IPS-18c (cell line): ENCODE data around the gene TTC23.

Source experiments
- H3K4me3 ChIP-seq: 2 replicates; pipeline ENCODE4 v1.7.0; 2013; ENCODE audit warnings: low read depth, mild to moderate bottlenecking, low read length, moderate library complexity; ENCODE audit not compliant: insufficient read depth
- H3K9me3 ChIP-seq: one replicate; pipeline ENCODE4 v1.6.1; 2013; ENCODE audit warnings: mild to moderate bottlenecking, low read length, moderate library complexity; ENCODE audit not compliant: control insufficient read depth, insufficient read depth

Gene TTC23, protein sequence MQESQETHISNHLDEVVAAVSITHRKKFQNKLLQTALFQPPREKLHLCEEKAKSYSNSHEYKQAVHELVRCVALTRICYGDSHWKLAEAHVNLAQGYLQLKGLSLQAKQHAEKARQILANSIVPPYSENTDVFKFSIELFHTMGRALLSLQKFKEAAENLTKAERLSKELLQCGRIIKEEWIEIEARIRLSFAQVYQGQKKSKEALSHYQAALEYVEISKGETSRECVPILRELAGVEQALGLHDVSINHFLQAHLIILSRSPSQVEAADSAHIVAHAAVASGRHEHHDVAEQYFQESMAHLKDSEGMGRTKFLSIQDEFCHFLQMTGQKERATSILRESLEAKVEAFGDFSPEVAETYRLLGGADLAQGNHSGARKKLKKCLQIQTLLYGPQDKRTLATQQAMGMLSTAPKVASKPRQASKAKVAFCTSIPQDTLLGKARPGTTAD

DNA sequence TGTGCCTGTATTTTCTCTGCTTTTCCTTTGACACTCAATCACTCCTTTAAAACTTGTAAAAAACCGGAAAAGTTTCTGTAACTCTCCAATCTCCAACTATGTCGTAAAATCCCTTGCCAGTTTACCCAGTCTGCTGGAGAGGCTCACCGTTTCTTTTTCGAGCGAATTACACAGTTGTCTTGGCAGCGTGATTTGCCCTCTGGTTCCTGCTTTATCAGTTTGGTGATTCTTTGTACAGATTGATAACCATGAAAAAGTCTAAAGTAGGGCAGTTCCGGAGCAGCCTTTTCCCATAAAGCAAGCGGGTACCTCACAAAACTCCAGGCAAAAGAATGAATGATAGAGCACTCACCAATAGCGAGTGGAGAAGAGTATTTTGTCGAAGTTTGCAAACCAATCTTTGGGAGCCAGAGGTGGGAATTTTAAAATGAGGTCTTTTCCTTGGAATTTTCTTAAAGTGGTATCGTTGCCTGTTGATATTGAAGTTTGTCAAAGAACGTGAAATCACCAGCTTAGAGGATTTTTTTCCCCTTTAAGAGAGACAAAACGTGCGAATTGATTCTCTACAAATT lies at the start of gene TTC23:
TSS of gene TTC23 (minus strand) at position 312 of the 572 bp plus-strand sequence. CDS start 20,869 bp downstream, outside the sequence.
- H3K9me3 ChIP-seq = no peaks in the 10 kb centered on the region
- H3K4me3 ChIP-seq = peak within 1 kb of the TSS; percentile 92

DNA sequence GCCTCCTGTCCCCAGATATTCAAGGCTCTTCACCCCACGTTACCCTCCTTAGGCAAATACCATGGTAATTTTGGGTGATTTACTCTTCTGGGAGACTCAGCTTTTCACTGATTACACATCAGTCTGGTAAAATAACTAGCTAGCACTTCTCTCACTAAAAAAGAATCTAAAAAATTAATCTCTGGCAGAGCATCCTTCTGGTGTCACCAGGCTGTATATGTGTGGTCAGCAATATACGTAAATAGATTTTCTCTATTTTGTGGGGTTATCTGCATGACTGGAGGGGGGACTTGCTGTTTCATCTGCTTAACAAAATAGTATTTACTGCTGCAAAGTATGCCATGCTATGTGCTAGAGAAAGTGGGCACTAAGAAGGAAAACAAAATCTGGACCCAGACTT lies 47.0 kb upstream of the TTC23 start:
- no peak overlapping the region for H3K4me3 ChIP-seq
- H3K9me3 ChIP-seq = no peaks in the 10 kb centered on the region

- Histone ChIP-seq H3K4me3 (no peak overlapping the region), H3K9me3 (no peaks in the 10 kb centered on the region)
Measured at GRCh38 chr15:99295840-99296239, 46.5 kb upstream of the TTC23 start.

DNA sequence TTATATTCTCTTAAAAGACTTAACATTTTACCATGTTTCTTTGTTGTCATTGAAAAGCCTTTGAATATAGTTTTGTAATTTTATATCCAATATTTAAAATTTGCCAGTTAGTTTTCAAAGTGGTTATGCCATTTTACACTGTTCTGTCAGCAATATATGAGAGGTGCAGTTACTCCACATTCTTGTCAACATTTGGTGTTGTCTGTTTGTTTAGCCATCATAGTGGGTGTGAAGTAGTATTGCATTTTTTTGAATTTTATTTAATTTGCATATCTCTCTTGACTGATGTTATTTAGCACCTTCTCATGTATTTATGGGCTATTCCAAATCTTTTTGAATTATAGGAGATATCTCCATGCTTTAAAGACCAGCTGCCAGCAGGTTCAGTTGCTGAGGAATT lies 42.3 kb upstream of the TTC23 start:
- Histone ChIP-seq H3K4me3 (no peak overlapping the region), H3K9me3 (no peaks in the 10 kb centered on the region)

DNA sequence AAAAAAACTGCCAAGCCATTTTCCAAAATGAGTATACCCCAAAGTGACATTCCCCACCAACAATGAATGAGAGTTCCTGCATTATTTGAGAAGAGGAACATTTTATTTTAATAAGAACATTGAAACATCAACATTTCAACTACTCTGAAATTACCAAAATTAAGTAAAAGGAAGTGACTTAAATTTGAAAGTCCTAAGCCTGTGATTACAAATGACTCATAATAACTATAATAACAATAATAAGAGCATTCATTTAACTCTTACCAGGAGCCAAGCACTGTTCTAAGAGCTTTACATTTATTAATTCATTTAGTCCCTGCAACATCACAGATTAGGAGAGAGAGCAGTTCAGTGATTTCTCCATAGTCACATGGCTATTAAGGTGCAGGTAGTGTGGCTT lies 34.3 kb upstream of the TTC23 start:
- no peaks in the 10 kb centered on the region for H3K9me3 ChIP-seq
- H3K4me3 ChIP-seq = no peak overlapping the region

GRCh38 chr15:99282586-99282985 lies 33.2 kb upstream of the TTC23 start:
- H3K9me3 ChIP-seq = no peaks in the 10 kb centered on the region
- no peak overlapping the region for H3K4me3 ChIP-seq

DNA sequence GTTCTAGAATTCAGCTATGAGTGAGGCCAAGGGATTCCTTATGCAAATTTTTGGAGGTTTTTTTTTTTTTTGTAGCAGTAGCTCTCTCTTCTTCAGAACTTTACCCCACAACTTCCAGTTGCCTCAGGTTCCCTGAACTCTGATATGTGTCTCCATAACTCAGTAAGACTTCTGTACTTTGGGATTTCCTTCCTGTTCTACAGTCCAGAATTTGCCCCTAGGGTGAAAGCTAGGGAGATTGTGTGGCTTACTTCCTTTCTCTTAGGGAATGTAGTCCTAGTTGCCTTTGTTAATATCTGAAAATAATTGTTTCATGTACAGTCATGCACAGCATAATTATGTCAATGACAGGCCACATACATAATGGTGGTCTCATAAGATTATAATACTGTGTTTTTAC lies 32.7 kb upstream of the TTC23 start:
- Histone ChIP-seq H3K4me3 (no peak overlapping the region), H3K9me3 (no peaks in the 10 kb centered on the region)

- H3K9me3 ChIP-seq = no peaks in the 10 kb centered on the region
- no peak overlapping the region for H3K4me3 ChIP-seq
Measured at GRCh38 chr15:99279827-99280226, 30.4 kb upstream of the TTC23 start.

GRCh38 chr15:99279290-99279689 lies 29.9 kb upstream of the TTC23 start:
- Histone ChIP-seq H3K4me3 (no peak overlapping the region), H3K9me3 (no peaks in the 10 kb centered on the region)

DNA sequence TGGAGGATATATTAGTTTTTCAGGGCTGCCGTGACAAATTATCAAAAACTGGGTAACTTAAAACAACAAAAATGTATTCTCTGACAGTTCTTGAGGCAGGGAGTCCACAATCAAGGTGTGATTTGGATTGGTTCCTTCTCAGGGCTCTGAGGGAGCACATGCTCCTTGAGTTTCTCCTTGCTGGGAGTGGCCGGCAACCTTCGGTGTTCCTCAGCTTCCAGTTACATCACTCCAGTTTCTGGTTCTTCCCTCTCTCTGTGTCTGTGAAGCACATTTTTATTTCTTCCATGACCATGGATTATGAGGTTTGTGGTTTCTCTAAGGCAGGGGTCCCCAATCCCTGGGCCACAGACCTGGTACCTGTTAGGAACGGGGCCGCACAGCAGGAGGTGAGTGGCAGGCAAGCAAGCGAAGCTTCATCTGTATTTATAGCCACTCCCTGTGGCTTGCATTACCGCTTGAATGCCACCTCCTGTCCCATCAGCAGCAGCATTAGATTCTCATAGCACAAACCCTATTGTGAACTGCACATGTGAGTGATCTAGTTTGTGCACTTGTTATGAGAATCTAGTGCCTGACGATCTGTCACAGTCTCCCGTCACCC lies 26.2 kb upstream of the TTC23 start:
- Histone ChIP-seq H3K4me3 (no peak overlapping the region), H3K9me3 (no peaks in the 10 kb centered on the region)

- Histone ChIP-seq H3K9me3 (no peaks in the 10 kb centered on the region), H3K4me3 (no peak overlapping the region)
Measured at GRCh38 chr15:99275061-99275460, 25.7 kb upstream of the TTC23 start.

DNA sequence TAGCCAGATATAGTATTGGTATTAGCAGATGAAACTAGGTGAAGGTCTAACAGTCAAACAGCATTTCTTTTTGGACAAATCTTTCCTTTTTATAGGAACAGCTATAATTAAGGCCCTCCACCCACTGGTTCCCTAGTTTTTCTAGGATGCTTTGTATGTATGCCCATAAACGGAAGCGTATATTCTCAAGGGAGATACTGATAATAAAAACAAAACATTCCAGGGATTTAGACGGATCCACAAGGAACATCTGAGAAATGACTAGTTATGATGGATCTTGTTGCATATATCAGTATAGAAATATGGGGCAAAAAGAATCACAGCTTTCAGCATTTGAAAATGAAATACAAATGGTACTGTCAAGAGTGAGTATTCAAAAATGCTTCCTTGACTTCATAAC lies 24.4 kb upstream of the TTC23 start:
- Histone ChIP-seq H3K9me3 (no peaks in the 10 kb centered on the region), H3K4me3 (no peak overlapping the region)

- Histone ChIP-seq H3K9me3 (no peaks in the 10 kb centered on the region), H3K4me3 (no peak overlapping the region)
Measured at GRCh38 chr15:99268431-99268830, 19.1 kb upstream of the TTC23 start.

DNA sequence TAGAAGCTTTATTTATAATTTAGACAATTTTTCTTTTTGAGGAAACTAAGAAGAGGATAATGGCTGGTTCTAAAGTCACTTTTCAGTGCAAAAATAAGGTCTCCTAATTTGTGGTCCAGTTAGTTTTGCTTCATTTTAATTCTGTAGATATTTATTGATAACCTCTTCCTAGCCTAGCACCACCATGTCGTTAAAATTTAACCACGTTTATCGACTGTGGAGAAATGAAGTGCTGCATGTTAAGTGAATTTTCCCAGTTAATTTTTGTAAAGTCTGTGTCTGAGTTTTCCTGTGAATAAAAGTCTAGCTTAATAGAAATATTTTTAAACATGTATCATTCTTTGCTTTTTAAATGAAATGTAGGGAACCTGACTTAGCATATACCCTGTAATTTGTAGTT lies 18.6 kb upstream of the TTC23 start:
- Histone ChIP-seq H3K9me3 (no peaks in the 10 kb centered on the region), H3K4me3 (no peak overlapping the region)

- H3K4me3 ChIP-seq = no peak overlapping the region
Measured at GRCh38 chr15:99265541-99266070, 16.2 kb upstream of the TTC23 start.

GRCh38 chr15:99264125-99264524 lies 14.7 kb upstream of the TTC23 start:
- H3K4me3 ChIP-seq = no peak overlapping the region
- H3K9me3 ChIP-seq = no peaks in the 10 kb centered on the region

More at GRCh38 chr15:99265541-99266070, 16.2 kb upstream of the TTC23 start:
- H3K9me3 ChIP-seq = no peaks in the 10 kb centered on the region

DNA sequence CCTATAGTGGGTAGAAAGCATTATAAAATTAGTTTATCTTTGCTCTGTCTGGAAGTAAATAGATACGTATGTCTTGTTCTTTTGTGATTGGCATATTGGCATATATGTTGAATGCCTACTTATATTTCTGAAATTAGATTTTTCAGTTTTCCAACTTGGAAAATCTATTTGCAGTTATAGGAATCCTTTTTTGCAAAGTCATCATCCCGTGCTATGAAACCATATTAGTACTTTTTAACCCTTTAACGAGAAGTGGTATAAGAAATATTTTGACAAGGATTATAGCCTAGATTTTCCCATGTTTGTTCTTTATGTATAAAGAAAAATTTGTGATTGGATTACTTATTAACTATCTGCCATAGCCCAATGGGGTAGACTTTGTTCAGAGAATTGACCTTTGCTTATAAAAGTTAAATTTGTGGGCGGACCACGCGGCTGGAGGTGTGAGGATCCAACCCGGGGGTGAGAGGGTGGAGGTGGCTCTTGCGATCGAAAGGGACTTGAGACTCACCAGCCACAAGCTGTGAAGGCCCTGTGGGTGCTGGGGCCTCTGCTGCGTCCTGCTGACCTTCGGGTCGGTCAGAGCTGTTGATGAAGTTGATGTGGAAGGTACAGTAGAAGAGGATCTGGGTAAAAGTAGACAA lies 7.8 kb upstream of the TTC23 start:
- Histone ChIP-seq H3K4me3 (no peak overlapping the region), H3K9me3 (no peaks in the 10 kb centered on the region)
